Testis (tissue), 2 donors: ENCODE data around the gene LAMTOR4.

Experiments used
- POLR2A ChIP-seq: fragments of 450-650 bp; IDR thresholded peaks from one replicate; pipeline ENCODE4 v1.6.1; 2017; ENCODE audit warnings: antibody characterized with exemption, mild to moderate bottlenecking, moderate library complexity
- TF ChIP-seq, protein P1 (sequence below), 3 experiments: fragments of 450-650 bp in 2 of 3; fragments of 200-600 bp in 1 of 3; sonication (generic) in 1 of 3; IDR thresholded peaks; one replicate each; pipeline ENCODE4 v1.5.1; 2016 to 2019; ENCODE audit warnings: antibody characterized with exemption in 3 of 3, mild to moderate bottlenecking in 2 of 3, moderate library complexity in 1 of 3

GRCh38 chr7:100107125-100107737 lies 41.5 kb upstream of the LAMTOR4 start:
- TF ChIP-seq, protein P1, sequence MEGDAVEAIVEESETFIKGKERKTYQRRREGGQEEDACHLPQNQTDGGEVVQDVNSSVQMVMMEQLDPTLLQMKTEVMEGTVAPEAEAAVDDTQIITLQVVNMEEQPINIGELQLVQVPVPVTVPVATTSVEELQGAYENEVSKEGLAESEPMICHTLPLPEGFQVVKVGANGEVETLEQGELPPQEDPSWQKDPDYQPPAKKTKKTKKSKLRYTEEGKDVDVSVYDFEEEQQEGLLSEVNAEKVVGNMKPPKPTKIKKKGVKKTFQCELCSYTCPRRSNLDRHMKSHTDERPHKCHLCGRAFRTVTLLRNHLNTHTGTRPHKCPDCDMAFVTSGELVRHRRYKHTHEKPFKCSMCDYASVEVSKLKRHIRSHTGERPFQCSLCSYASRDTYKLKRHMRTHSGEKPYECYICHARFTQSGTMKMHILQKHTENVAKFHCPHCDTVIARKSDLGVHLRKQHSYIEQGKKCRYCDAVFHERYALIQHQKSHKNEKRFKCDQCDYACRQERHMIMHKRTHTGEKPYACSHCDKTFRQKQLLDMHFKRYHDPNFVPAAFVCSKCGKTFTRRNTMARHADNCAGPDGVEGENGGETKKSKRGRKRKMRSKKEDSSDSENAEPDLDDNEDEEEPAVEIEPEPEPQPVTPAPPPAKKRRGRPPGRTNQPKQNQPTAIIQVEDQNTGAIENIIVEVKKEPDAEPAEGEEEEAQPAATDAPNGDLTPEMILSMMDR (IDR thresholded peaks at IDR 0.05), result no peak
- TF ChIP-seq POLR2A, result no peak
